GM12872 (cell line): ENCODE data around the gene SUPT16H.

Source experiments
- CTCF ChIP-seq: IDR thresholded peaks from 3 replicates; pipeline ENCODE4 v1.5.1; 2011; ENCODE audit warnings: low read depth, mild to moderate bottlenecking, low read length, moderate library complexity; ENCODE audit not compliant: insufficient read depth

The SUPT16H gene

GRCh38 chr14:21352587-21352986 is 31.2 kb downstream of the SUPT16H start:
- no peak for TF ChIP-seq CTCF

GRCh38 chr14:21350539-21350938 is 33.3 kb downstream of the SUPT16H start:
- TF ChIP-seq CTCF, result no peak

- no peak for TF ChIP-seq CTCF
Observed at GRCh38 chr14:21347201-21347600, 36.6 kb downstream of the SUPT16H start.

GRCh38 chr14:21346532-21347135 is 37.2 kb downstream of the SUPT16H start:
- no peak for TF ChIP-seq CTCF

GRCh38 chr14:21343035-21343794 is 40.6 kb downstream of the SUPT16H start:
- TF ChIP-seq CTCF, result no peak

GRCh38 chr14:21334202-21334906 is 49.5 kb downstream of the SUPT16H start:
- TF ChIP-seq CTCF, result no peak

GRCh38 chr14:21332950-21333349 is 50.9 kb downstream of the SUPT16H start:
- no peak for TF ChIP-seq CTCF
